GM18868 (cell line): ENCODE measurements around the gene EXOC4.
"Not testable (repeated sequence)": the region's sequence is repeated elsewhere in the genome, so short reads cannot be mapped to it uniquely, and the experiment has no call there.

Experiments
- ATAC-seq: cut with Tn5 transposase; IDR thresholded peaks from one replicate; pipeline ENCODE4 v1.9.1; 2021; ENCODE audit warnings: mild to moderate bottlenecking, moderate library complexity; ENCODE audit not compliant: unreplicated experiment

The EXOC4 gene

DNA sequence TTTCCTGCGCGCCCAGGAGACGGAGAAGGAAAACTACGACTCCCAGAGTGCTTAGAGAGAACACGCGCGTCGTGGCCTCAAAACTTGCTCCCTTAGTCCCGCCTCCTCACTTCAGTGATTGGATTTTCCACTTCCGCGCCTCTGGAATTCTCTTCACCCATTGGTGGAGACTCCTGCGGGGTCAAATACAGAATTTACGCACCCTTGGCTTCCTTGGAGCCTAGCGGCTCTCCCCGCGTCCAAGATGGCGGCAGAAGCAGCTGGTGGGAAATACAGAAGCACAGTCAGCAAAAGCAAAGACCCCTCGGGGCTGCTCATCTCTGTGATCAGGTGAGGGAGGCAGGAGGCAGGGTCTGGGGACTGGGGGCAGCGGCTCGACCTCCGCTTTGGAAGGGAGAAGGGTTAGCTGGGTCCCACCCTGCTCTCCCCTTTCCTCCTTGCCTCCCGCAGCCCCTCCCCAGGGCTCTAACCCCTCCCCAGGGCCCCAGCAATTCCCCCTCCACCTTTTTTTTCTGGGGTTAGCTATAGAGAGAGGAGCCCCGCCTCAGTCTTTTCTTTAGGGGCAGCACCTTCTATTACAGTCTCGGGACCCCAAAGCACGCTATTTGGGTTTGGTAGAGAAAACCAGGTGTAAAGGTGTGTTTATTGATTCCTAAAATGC, at the start of gene EXOC4:
Gene EXOC4, plus strand, starts transcription at position 221 of the 661 bp plus-strand sequence.
- peak; percentile 97 for ATAC-seq

DNA sequence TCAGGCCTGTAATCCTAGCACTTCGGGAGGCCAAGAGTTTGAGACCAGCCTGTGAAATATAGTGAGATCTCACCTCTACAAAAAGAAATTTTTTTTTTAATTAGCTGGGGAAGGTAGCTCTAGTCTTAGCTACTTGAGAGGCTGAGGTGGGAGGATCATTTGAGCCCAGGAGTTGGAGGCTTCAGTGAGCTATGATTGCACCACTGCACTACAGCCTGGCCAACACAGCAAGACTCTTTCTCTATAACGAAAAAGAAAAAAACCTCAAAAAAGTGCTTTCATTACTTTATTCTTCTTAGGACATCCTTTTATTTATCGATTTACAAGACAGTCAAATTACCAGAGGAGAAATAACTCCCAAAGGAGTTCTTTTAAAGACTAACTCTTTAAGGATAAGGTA, 49.4 kb upstream of the EXOC4 start:
- ATAC-seq = no peak

DNA sequence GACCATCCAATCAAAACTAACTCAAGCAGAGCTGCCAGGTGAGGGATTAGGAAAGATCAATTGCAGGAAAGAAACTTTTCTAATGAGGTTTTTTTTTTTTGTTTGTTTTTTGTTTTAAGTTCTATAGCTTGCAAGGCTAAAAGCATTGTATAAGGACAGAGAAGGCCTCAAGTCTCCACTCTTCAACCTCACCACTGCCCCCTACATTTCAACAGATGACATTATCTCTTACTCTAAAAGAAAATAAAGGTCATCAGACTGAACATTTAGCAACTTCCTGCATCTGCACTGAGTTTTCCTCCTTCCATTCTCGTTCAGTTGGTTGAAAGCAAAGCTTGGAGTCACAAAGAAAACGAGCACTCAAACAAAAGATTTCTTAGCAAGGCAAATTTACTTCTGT, 45.2 kb upstream of the EXOC4 start:
- ATAC-seq = no peak

DNA sequence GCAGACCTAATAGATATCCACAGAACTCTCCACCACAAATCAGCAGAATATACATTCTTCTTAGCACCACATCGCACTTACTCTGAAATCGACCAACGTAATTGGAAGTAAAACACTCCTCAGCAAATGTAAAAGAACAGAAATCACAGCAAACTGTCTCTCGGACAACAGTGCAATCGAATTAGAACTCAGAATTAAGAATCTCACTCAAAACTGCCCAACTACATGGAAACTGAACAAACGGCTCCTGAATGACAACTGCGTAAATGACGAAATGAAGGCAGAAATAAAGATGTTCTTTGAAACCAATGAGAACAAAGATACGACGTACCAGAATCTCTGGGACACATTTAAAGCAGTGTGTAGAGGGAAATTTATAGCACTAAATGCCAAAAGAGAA, 42.1 kb upstream of the EXOC4 start:
- ATAC-seq = not testable (repeated sequence)

GRCh38 chr7:133213772-133214171, 39.1 kb upstream of the EXOC4 start:
- not testable (repeated sequence) for ATAC-seq

DNA sequence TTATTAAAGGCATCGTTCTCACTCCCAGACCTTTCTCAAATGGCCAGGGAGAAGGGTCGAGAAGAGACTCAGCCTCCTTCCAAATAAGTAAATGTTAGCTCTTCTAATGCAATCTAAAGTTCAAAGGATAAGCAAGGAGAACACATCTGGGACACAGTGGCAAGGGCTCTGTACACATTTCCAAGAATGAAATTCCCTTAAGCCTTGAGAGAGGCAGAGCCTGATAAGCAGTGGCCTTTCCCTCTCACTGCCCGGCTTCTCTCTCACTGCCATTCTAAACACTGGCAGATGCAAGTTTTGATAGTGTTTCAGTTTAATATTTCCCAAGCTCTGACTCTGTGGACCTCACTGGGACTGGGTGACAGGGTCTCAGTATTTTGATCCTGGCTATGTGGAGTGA, 35.1 kb upstream of the EXOC4 start:
- no peak for ATAC-seq

DNA sequence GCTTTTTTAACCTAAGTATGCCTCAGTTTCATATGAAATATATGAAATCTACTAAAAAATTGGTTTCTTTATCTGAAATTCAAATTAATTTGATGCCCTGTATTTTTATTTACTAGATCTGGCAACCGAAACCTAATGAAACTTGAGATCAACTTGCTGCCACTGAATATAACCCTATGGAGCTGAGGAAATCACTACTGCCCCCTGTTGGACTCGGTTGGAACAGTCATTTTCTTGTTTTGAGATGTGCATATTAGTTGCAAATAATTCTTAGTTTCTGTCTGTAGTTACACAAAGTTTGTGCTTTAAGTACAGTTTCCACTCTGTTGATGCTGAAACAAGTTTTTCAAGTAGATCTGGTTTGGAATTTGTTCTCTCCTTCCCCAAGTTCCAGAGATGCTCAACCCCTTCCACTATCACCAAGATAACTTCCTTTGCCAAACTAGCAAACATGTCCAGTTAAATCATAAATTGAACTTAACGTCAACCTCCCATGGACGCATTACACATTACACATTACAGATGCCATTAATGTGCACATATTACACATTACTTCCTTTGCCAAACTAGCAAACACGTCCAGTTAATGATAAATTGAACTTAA, 22.2 kb upstream of the EXOC4 start:
- no peak for ATAC-seq

- ATAC-seq = no peak
Observed at GRCh38 chr7:133233142-133233541, 19.7 kb upstream of the EXOC4 start.

- ATAC-seq = no peak
Observed at GRCh38 chr7:133234961-133235875, 17.7 kb upstream of the EXOC4 start.

GRCh38 chr7:133237545-133237944, 15.3 kb upstream of the EXOC4 start:
- no peak for ATAC-seq

DNA sequence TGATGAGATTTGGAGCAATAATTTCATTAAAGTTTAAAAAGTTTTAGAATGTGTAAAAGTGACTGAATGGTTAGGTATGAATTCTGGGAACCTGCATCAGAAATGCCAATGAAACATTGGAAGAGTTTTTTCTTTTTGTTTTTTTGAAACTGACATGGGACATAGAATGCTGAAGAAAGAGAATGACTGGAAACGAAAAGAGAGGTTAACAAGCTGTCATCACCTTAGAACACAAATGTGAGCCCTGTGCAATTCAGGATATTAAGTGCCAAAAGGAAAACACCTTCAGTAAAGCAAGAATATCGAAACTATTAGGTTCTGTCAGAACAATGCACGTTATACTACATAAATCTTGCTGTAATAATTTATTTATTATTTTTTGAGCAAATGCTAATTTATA, 12.6 kb upstream of the EXOC4 start:
- no peak for ATAC-seq

DNA sequence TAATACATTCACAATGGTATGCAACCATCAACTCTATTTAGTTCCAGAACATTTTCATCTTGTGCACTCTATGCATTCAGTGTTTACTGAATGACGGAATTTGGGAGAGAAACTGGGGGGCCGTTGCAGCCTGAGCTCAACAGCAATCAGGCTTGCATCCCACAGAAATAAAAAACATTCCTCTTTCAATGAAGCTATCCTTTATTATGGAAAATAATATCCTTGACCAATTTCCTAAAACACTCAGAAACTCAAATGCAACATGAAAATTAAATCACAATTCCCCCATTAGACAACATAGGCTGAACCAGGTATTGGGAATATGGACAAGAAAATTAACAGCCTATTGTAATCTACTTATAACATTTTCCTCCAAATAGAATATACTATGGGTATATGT, 6.3 kb upstream of the EXOC4 start:
- no peak for ATAC-seq

- ATAC-seq = no peak
Observed at GRCh38 chr7:133248901-133249300, 4.0 kb upstream of the EXOC4 start.

GRCh38 chr7:133252506-133252857, 396 bp upstream of the EXOC4 start:
- ATAC-seq = peak; percentile 8

DNA sequence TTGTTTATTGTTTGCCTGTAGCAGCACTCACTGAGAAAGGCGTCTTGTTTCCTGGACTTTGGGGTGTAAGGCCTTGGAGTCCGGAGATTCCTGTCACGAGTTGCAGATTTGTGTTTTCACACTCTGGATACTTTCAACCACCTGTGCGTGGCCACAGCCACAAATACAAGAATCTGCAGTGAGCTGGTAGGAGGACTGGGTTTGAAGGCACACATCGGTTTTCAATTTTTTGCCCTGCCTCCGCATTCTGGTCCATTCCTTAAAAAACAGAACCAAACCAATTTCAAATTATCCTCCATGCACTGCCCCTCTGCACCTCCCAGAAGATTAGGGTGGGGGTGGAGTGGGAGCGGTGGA, 619 bp downstream of the EXOC4 start:
- ATAC-seq = no peak

DNA sequence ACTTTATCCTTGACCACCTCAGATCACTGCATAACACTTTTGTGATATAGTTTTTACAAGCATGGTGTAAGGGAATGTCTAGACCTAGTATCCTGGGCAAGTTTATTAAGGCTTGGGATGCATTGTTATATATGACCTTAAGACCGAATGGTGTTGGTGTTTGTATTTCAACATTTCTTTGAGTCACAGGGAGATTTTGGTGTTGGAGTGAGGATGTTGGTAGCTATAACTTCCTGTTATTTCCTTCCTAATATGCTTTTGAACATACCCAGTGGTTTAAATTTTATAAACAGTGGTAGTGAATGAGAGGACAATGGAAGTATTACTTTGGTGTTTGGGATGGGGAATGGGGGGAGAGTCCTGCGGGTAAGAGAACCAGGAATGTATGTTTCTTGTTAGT, 2.6 kb downstream of the EXOC4 start:
- no peak for ATAC-seq

DNA sequence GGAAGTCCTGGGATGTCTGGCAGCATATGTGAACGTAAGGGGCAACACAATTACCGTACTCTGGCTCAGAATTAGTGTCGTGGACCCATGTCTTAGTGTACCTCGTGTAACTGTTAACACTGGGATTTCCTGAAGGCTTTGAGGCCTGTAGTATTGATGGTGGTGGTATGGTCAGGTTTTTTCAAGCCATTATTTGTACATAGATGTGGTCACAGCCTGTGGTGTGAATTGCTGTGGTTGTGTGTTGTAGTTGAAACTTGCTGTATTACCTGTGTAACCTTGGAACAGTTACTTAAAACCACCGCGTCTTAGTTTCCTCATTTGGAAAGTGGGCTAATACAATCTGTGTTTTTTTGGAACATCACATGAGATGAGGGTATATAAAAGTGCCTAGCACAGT, 5.3 kb downstream of the EXOC4 start:
- ATAC-seq = no peak

- no peak for ATAC-seq
Observed at GRCh38 chr7:133265821-133266220, 12.9 kb downstream of the EXOC4 start.

- no peak for ATAC-seq
Observed at GRCh38 chr7:133268355-133268754, 15.5 kb downstream of the EXOC4 start.

GRCh38 chr7:133272336-133272735, 19.5 kb downstream of the EXOC4 start:
- no peak for ATAC-seq

DNA sequence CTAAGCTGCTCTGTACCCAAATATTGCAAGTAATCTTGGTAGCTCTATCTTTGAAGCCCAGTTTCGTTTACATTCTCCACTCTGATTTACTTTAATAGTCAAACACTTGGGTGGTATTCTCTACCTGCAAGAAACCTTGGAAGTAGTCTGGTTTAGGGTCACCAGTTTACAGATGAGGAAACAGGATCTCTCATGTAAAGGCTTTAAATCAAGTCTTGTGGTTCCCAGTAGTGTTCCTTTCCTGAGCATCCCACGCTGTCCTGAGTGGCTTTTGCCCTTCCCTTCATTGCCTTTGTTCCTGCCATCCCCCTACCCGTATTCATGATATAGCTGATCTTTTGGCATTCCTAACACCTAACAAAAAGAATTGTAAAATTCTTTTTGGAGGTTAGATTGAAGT, 20.3 kb downstream of the EXOC4 start:
- no peak for ATAC-seq

- no peak for ATAC-seq
Observed at GRCh38 chr7:133274265-133274664, 21.4 kb downstream of the EXOC4 start.
